ENCODE measurements around the gene TAGAP. TPM values are rescaled to one million over a fixed set of nuclear protein-coding genes. Genes with fewer than 3 reads are reported as not detected.
"Not testable (repeated sequence)": the region's sequence is repeated elsewhere in the genome, so short reads cannot be mapped to it uniquely, and the experiment has no call there.

Gene TAGAP
- total and polyA plus RNA-seq, 2 donors (not counting 3 experiments of a cell fraction or from before 2014, with no cell fraction given) = not detected

GRCh38 chr6:159038914-159039884 lies 5.6 kb downstream of the TAGAP start:
- no peak for FAIRE-seq
- Histone ChIP-seq H3K27me3 (ENCODE audit: control insufficient read depth in 2 of 2, insufficient read depth in 2 of 2, low read length in 2 of 2) (peaks cover 6% of the 10 kb centered on the region in 2 experiments), H3K27ac (ENCODE audit: insufficient read depth, low read depth, low read length) (no peak overlapping the region), H3K4me2 (ENCODE audit: insufficient read depth, low read length) (no peak overlapping the region), H3K79me2 (ENCODE audit: control insufficient read depth, insufficient read depth, low read length) (no peaks in the 10 kb centered on the region), H3K9me1 (replicated peaks; ENCODE audit: control insufficient read depth, extremely low read depth, insufficient read depth, low read length) (no peaks in the 10 kb centered on the region), H4K20me1 (replicated peaks; ENCODE audit: control insufficient read depth, extremely low read depth, insufficient read depth, low read length) (no peaks in the 10 kb centered on the region), H3K36me3 (ENCODE audit: control insufficient read depth in 2 of 2, extremely low read depth in 1 of 2, insufficient read depth in 2 of 2, low read length in 2 of 2) (no peaks in the 10 kb centered on the region), H3K9ac (replicated peaks; ENCODE audit: extremely low read depth, insufficient read depth, low read length) (no peak overlapping the region), H3K4me3 (replicated peaks in 1 of 3; ENCODE audit: insufficient read depth in 1 of 3, low read depth in 1 of 3, low read length in 3 of 3) (no peak overlapping the region), H3K9me3 (replicated peaks; ENCODE audit: control insufficient read depth, insufficient read depth, low read length) (no peaks in the 10 kb centered on the region), H3K4me1 (ENCODE audit: control insufficient read depth, extremely low read depth, insufficient read depth, low read length) (no peaks in the 10 kb centered on the region), H2AFZ (ENCODE audit: low read depth, low read length) (no peak overlapping the region)
- no peak for DNase-seq (ENCODE audit: low read depth, low spot score)
- ChIA-PET POLR2A (no interaction called here), CTCF (interaction anchor here (2.3 kb wide), 1 partner anchor 95 kb away, joined by 10 read pairs; no protein-coding TSS in a partner anchor)
- no TSS peak for BruUV-seq (replicated peaks)
- intact Hi-C loops (cut with micrococcal nuclease) (no loop called here), dilution Hi-C loops (cut with MboI; ENCODE audit: extremely low pct_ligation_motif_present, low sequenced_read_pairs) (no loop called here)
- no peak for TF ChIP-seq FOS (IDR thresholded peaks at IDR 0.05; ENCODE audit: borderline replicate concordance, insufficient read depth, low read length)
- no peak for TF ChIP-seq POLR2AphosphoS5 (IDR thresholded peaks at IDR 0.05; ENCODE audit: insufficient read depth, low read depth, low read length)
- no peak for TF ChIP-seq MAX (IDR thresholded peaks at IDR 0.05; ENCODE audit: insufficient read depth, insufficient read length)
- TF ChIP-seq JUN (IDR thresholded peaks at IDR 0.05; ENCODE audit: borderline replicate concordance, insufficient read depth, insufficient read length, low read depth) = no peak
- no peak for TF ChIP-seq POLR2A (IDR thresholded peaks at IDR 0.05; ENCODE audit: low read depth, low read length)
- no peak for TF ChIP-seq MYC (IDR thresholded peaks at IDR 0.05; ENCODE audit: low read depth, low read length)
- no peak for TF ChIP-seq CTCF (IDR thresholded peaks at IDR 0.05; ENCODE audit: extremely low read depth in 1 of 2, insufficient read depth in 1 of 2, low read depth in 1 of 2, low read length in 2 of 2)
- no peak for TF ChIP-seq GATA2 (IDR thresholded peaks at IDR 0.05; ENCODE audit: insufficient read depth, insufficient read length, low read depth, low read length)
- no peak for TF ChIP-seq EZH2 (IDR thresholded peaks at IDR 0.05; ENCODE audit: borderline replicate concordance, low read depth, low read length, severe bottlenecking)

GRCh38 chr6:159038318-159038717 lies 6.5 kb downstream of the TAGAP start:
- H3K27ac ChIP-seq (ENCODE audit: insufficient read depth, low read depth, low read length); H3K9ac ChIP-seq (replicated peaks; ENCODE audit: extremely low read depth, insufficient read depth, low read length); dilution Hi-C loops (cut with MboI; ENCODE audit: extremely low pct_ligation_motif_present, low sequenced_read_pairs); H2AFZ ChIP-seq (ENCODE audit: low read depth, low read length); DNase-seq (ENCODE audit: low read depth, low spot score); H3K9me1 ChIP-seq (replicated peaks; ENCODE audit: control insufficient read depth, extremely low read depth, insufficient read depth, low read length); intact Hi-C loops (cut with micrococcal nuclease); FAIRE-seq; BruUV-seq (replicated peaks); H3K79me2 ChIP-seq (ENCODE audit: control insufficient read depth, insufficient read depth, low read length); H3K4me1 ChIP-seq (ENCODE audit: control insufficient read depth, extremely low read depth, insufficient read depth, low read length); H3K36me3 ChIP-seq (ENCODE audit: control insufficient read depth in 2 of 2, extremely low read depth in 1 of 2, insufficient read depth in 2 of 2, low read length in 2 of 2); H4K20me1 ChIP-seq (replicated peaks; ENCODE audit: control insufficient read depth, extremely low read depth, insufficient read depth, low read length); H3K27me3 ChIP-seq (ENCODE audit: control insufficient read depth in 2 of 2, insufficient read depth in 2 of 2, low read length in 2 of 2); POLR2A ChIA-PET; H3K4me2 ChIP-seq (ENCODE audit: insufficient read depth, low read length); H3K9me3 ChIP-seq (replicated peaks; ENCODE audit: control insufficient read depth, insufficient read depth, low read length); H3K4me3 ChIP-seq (replicated peaks in 1 of 3; ENCODE audit: insufficient read depth in 1 of 3, low read depth in 1 of 3, low read length in 3 of 3): not testable (repeated sequence)
- CTCF ChIA-PET = interaction anchor here (0.6 to 2.3 kb wide), 2 partner anchors 96 to 541 kb away, joined by 3 to 10 read pairs; no protein-coding TSS in a partner anchor
